ENCODE results near the gene CDK2. TPM values are rescaled to one million over a fixed set of nuclear protein-coding genes. Genes with fewer than 3 reads are reported as not detected.

The CDK2 gene
- total RNA-seq, 1 experiment from 2014 or later, result 31.7 TPM

- DNase-seq (ENCODE audit: extremely low read depth, low read depth), result no peak
These were observed 30.9 kb upstream of the CDK2 start for GRCh38 chr12:55935738-55936151.

- DNase-seq (ENCODE audit: extremely low read depth, low read depth), result no peak
These were observed 28.6 kb upstream of the CDK2 start for GRCh38 chr12:55937981-55938380.

GRCh38 chr12:55938826-55939501 is 27.7 kb upstream of the CDK2 start:
- DNase-seq (ENCODE audit: extremely low read depth, low read depth), result no peak

- peak; percentile 83 for DNase-seq (ENCODE audit: extremely low read depth, low read depth)
These were observed 26.4 kb upstream of the CDK2 start for GRCh38 chr12:55940065-55940732.

- no peak for DNase-seq (ENCODE audit: extremely low read depth, low read depth)
These were observed 24.6 kb upstream of the CDK2 start for GRCh38 chr12:55942055-55942454.

DNA sequence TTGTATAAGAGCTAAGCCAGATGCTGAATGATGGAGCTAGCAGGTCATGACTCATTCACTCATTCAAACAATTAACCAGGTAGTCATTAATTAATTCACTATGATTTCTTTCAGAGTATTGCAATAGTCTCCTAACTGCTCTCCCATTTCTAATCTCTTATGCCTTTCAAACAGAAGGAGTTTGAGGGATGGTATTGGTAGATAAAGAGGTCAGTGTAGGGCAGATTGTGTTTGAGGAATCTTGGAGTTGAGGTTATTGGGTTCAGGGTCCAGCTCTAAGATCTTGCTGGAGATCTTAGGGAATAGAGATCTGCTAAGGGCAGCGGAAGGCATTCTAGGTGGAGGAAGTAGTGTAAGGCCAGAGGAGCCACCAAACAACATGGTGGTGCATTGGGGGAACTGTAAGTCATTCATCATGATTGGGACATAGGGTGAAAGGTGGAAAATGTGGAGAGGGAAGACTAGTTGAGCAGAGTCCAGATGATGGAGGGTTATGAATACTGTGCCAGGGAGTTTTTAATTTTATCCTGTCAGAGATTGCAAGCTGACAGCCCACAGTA is 24.0 kb upstream of the CDK2 start:
- no peak for DNase-seq (ENCODE audit: extremely low read depth, low read depth)

DNA sequence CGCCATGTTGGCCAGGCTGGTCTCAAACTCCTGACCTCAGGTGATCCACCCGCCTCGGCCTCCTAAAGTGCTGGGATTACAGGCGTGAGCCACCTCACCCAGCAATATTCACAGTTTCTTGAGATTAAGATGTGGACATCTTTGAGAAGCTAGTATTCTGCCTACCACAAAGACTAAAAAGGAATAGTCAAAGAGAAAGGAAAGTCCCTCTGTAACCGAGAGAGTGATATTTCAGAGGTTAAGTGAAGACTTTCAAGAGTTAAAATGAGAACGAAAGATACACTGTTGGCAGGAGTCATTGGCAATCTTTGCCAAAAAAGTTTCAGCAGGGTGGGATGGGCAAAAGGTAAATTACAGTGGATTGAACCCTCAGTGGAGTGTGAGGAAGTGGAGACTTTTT is 20.1 kb upstream of the CDK2 start:
- no peak for DNase-seq (ENCODE audit: extremely low read depth, low read depth)

- no peak for DNase-seq (ENCODE audit: extremely low read depth, low read depth)
These were observed 11.3 kb upstream of the CDK2 start for GRCh38 chr12:55955344-55955743.

DNA sequence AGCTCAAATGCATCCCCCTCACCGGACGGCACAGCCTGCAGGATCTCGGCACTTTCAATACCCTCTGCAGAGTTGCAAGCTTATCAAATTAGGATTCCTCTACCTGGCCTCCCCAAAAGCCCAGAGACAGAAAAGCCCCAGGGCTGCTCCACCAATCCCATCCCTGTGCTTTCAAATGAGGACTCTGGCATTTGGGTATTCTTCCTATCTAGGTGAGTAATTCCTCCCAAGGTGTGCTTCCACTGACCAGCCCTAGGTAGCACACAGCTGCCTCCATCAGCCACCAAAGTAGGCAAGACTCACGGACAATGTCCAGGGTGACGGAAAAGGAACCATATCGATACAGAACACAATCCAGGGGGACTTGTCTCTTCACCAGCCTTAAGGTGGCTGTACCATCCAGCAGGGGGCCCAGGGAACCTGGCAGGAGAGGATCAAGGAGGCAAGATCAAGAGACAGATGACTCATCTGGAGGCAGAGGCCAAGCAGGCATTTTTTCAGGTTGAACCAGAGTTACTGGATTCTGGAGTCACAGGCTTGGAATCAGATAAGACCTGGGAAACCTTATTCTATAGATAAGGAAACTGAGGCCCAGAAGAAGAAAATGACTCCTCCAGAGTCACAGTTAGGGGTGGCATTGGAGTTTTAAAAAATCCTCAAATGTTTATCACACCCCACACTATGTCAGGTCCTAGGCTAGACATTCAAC is 10.7 kb upstream of the CDK2 start:
- DNase-seq (ENCODE audit: extremely low read depth, low read depth), result no peak

- DNase-seq (ENCODE audit: extremely low read depth, low read depth), result no peak
These were observed 9.3 kb upstream of the CDK2 start for GRCh38 chr12:55957106-55957859.

DNA sequence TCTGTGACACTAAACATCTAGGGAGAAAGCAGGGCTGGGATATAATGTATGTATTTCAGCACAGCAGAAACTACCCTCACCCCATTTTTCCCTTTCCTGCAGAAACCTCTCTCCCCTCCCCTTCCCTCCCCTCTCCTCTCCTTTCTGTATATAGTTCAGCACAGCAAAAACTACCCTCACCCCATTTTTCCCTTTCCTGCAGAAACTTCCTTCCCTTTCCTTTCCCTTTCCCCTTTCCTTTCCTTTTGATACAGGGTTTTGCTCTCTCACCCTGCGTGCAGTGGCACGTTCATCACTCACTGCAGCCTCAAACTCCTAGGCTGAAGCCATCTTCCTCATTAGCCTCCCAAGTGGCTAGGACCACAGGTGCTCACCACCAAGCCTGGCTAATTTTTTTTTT is 2.9 kb upstream of the CDK2 start:
- no peak for DNase-seq (ENCODE audit: extremely low read depth, low read depth)

DNA sequence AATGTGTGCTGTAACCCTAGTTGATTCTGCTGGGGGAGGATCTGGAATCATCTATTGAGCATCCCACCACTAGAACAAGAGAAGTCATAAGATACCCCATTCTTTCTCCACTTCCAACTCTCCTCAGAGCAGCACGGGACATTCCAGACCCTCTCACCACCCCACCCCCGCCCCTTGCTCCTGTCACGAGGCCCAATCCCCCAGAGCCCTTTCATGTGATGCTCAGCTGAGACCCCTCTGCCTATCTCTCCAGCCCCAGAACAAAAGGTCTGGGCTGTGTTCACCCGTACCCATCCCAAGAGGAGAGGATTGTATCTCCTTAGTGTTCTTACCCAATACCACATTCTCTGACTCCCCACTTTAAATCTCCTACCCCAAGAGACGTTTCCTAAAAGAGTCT is 1.4 kb upstream of the CDK2 start:
- DNase-seq (ENCODE audit: extremely low read depth, low read depth), result no peak

GRCh38 chr12:55965941-55966407 is 656 bp upstream of the CDK2 start, which contains the start of gene PMEL:
Gene PMEL (minus strand): TSS chr12:55966042. CDS start chr12:55966011, 31 bp downstream.
- DNase-seq (ENCODE audit: extremely low read depth, low read depth), result no peak

- no peak for DNase-seq (ENCODE audit: extremely low read depth, low read depth)
These were observed 2.7 kb downstream of the CDK2 start for GRCh38 chr12:55969356-55969755.

DNA sequence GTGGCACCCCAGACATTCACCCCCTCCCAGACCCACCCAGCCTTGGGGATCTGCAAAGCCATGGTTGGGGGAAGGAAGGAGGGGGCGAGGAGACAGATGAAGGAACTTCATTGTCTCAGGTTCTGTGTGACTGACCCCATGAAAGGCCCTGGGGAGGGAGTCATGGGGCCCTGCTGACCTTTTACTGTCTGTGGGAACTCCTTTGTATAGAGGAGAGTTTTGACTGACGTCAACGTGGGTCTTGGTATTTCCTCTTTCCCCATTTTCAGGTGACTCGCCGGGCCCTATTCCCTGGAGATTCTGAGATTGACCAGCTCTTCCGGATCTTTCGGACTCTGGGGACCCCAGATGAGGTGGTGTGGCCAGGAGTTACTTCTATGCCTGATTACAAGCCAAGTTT is 4.1 kb downstream of the CDK2 start:
- DNase-seq (ENCODE audit: extremely low read depth, low read depth), result no peak

DNA sequence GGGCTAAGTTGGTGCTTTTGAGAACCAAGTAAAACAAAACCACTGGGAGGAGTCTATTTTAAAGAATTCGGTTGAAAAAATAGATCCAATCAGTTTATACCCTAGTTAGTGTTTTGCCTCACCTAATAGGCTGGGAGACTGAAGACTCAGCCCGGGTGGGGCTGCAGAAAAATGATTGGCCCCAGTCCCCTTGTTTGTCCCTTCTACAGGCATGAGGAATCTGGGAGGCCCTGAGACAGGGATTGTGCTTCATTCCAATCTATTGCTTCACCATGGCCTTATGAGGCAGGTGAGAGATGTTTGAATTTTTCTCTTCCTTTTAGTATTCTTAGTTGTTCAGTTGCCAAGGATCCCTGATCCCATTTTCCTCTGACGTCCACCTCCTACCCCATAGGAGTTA is 5.4 kb downstream of the CDK2 start:
- no peak for DNase-seq (ENCODE audit: extremely low read depth, low read depth)

- DNase-seq (ENCODE audit: extremely low read depth, low read depth), result no peak
These were observed 5.8 kb downstream of the CDK2 start for GRCh38 chr12:55972456-55972855.

GRCh38 chr12:55972911-55973598 is 6.4 kb downstream of the CDK2 start:
- no peak for DNase-seq (ENCODE audit: extremely low read depth, low read depth)

GRCh38 chr12:55973599-55974307 is 7.1 kb downstream of the CDK2 start, which contains the start of gene RAB5B:
Gene RAB5B (plus strand): TSS chr12:55974078. CDS start chr12:55986961, 12,883 bp downstream.
- peak; percentile 100 for DNase-seq (ENCODE audit: extremely low read depth, low read depth)

Measured in NCI-H460 (cell line).